HFF-Myc (cell line): ENCODE data around the gene NXPH4.

Source experiments
- DNase-seq: peaks from one replicate; pipeline ENCODE4 v3.0.0-alpha.2; 2011; ENCODE audit warnings: low read depth; ENCODE audit errors: extremely low read depth
- H3K4me3 ChIP-seq: replicated peaks from 2 replicates; pipeline ENCODE4 v1.5.1; 2011; ENCODE audit warnings: low read depth, mild to moderate bottlenecking, control low read depth, low read length
- CTCF ChIP-seq: IDR thresholded peaks from 2 replicates; pipeline ENCODE4 v1.5.1; 2012; ENCODE audit warnings: mild to moderate bottlenecking, low read depth, low read length, control low read depth; ENCODE audit errors: missing control alignments

NXPH4 gene

GRCh38 chr12:57235728-57236131, 19.1 kb downstream of the NXPH4 start:
- no peak for DNase-seq
- no peak overlapping the region for H3K4me3 ChIP-seq
- TF ChIP-seq CTCF = no peak

GRCh38 chr12:57236201-57236924, 19.8 kb downstream of the NXPH4 start:
- DNase-seq = no peak
- no peak overlapping the region for H3K4me3 ChIP-seq
- no peak for TF ChIP-seq CTCF

GRCh38 chr12:57236925-57237595, 20.5 kb downstream of the NXPH4 start:
- no peak overlapping the region for H3K4me3 ChIP-seq
- TF ChIP-seq CTCF = no peak
- DNase-seq = no peak

- no peak for TF ChIP-seq CTCF
- H3K4me3 ChIP-seq = no peak overlapping the region
- DNase-seq = no peak
Observed at GRCh38 chr12:57237596-57237931, 21.0 kb downstream of the NXPH4 start.

GRCh38 chr12:57237932-57238853, 21.6 kb downstream of the NXPH4 start:
- no peak for TF ChIP-seq CTCF
- peak overlapping the region; percentile 57 for H3K4me3 ChIP-seq
- no peak for DNase-seq

GRCh38 chr12:57238854-57239554, 22.4 kb downstream of the NXPH4 start:
- H3K4me3 ChIP-seq = peak overlapping the region; percentile 57
- TF ChIP-seq CTCF = peak; percentile 100
- DNase-seq = no peak
